K562 (cell line): ENCODE data around the gene RNF214. TPM values are rescaled to one million over a fixed set of nuclear protein-coding genes. Genes with fewer than 3 reads are reported as not detected.

Source experiments
- ATAC-seq: fragments of 200-7000 bp; cut with Tn5 transposase; 3 replicates; pipeline ENCODE4 v1.9.1; 2020; ENCODE audit warnings: moderate library complexity
- BruUV-seq: library from RNA; stranded (reverse); fragments of 400-500 nt; replicated peaks from 2 replicates; lab custom pipeline; 2021; lab: Mats Ljungman, UMichigan
- CTCF ChIA-PET: fragments of 300-600 bp; formaldehyde crosslinking; extraction: SDS; loops from one replicate; lab custom pipeline; 2021; ENCODE audit warnings: low intra/inter-chr PET ratio; lab: Yijun Ruan, JAX
- POLR2A ChIA-PET: fragments of 300-600, 350-650 bp; sonication (Branson Sonifier 250); formaldehyde crosslinking; extraction: SDS; loops from one replicate; lab custom pipeline; 2021; ENCODE audit warnings: antibody characterized with exemption, inconsistent platforms; lab: Yijun Ruan, JAX
- DNase-seq, 4 experiments: peaks; one replicate each; pipeline versions ENCODE4 v3.0.0 to v3.0.0-alpha.2; 2011 to 2018; ENCODE audit warnings: low spot score in 3 of 4, mixed read lengths in 3 of 4; ENCODE audit errors: extremely low read depth in 1 of 4
- FAIRE-seq: peaks from 2 replicates; lab custom pipeline; 2011; peaks lifted over from hg19 to GRCh38; lab: Jason Lieb, UNC
- H2AFZ ChIP-seq: 2 replicates; pipeline ENCODE4 v1.6.0; 2011; ENCODE audit warnings: low read depth, low read length, control low read depth, inconsistent platforms
- H3K27ac ChIP-seq: fragments of 200-600 bp; 3 replicates; pipeline ENCODE4 v1.8.0; 2011; ENCODE audit warnings: low read depth, mild to moderate bottlenecking, control low read depth, inconsistent platforms, low read length, moderate library complexity, mixed read lengths; ENCODE audit errors: extremely low read depth
- H3K27me3 ChIP-seq, 2 experiments: fragments of 300-600 bp in 1 of 2; 2 replicates in 1 of 2; 3 replicates in 1 of 2; pipeline versions ENCODE4 v1.6.0 to v1.8.0; 2011; ENCODE audit warnings: inconsistent platforms in 2 of 2, low read length in 2 of 2, mild to moderate bottlenecking in 1 of 2, mixed read lengths in 1 of 2, moderate library complexity in 1 of 2; ENCODE audit not compliant: control insufficient read depth in 2 of 2, insufficient read depth in 2 of 2
- H3K36me3 ChIP-seq: fragments of 300-600 bp; 3 replicates; pipeline ENCODE4 v1.8.0; 2011; ENCODE audit warnings: mild to moderate bottlenecking, low read length, inconsistent platforms; ENCODE audit not compliant: control insufficient read depth, insufficient read depth
- H3K4me1 ChIP-seq, 2 experiments: fragments of 200-600 bp in 1 of 2; replicated peaks in 1 of 2; 2 replicates in 1 of 2; 3 replicates in 1 of 2; pipeline versions ENCODE4 v1.5.1 to v1.8.0; 2011; ENCODE audit warnings: inconsistent platforms in 2 of 2, low read length in 2 of 2, mild to moderate bottlenecking in 1 of 2, mixed read lengths in 1 of 2, moderate library complexity in 1 of 2; ENCODE audit not compliant: control insufficient read depth in 2 of 2, insufficient read depth in 2 of 2
- H3K4me2 ChIP-seq: 2 replicates; pipeline ENCODE4 v1.6.1; 2011; ENCODE audit warnings: low read length, control low read depth, inconsistent platforms, mixed read lengths; ENCODE audit not compliant: insufficient read depth
- H3K4me3 ChIP-seq: fragments of 200-600 bp; sonication (generic), shearing (Covaris generic); 2 replicates; pipeline ENCODE4 v1.5.1; 2016; ENCODE audit warnings: control low read depth, inconsistent platforms
- H3K79me2 ChIP-seq: fragments of 200-600 bp; 3 replicates; pipeline ENCODE4 v1.8.0; 2011; ENCODE audit warnings: low read length, inconsistent platforms; ENCODE audit not compliant: control insufficient read depth, insufficient read depth
- H3K9ac ChIP-seq, 2 experiments: 2 replicates each; pipeline versions ENCODE4 v1.6.0 to v1.6.1; 2011; ENCODE audit warnings: low read depth in 2 of 2, low read length in 2 of 2, control low read depth in 1 of 2, inconsistent platforms in 1 of 2, mild to moderate bottlenecking in 1 of 2, mixed read lengths in 1 of 2; ENCODE audit not compliant: insufficient read depth in 1 of 2
- H3K9me1 ChIP-seq: one replicate; pipeline ENCODE4 v1.6.0; 2011; ENCODE audit warnings: inconsistent platforms, mild to moderate bottlenecking, low read length, moderate library complexity; ENCODE audit not compliant: control insufficient read depth, insufficient read depth
- H3K9me3 ChIP-seq: replicated peaks from 2 replicates; pipeline ENCODE4 v1.5.1; 2011; ENCODE audit warnings: low read depth, low read length, inconsistent platforms; ENCODE audit not compliant: control insufficient read depth, insufficient read depth
- H4K20me1 ChIP-seq: replicated peaks from 2 replicates; pipeline ENCODE4 v1.6.1; 2011; ENCODE audit warnings: low read length, inconsistent platforms, mixed read lengths; ENCODE audit not compliant: control insufficient read depth, insufficient read depth
- DDX20 ChIP-seq: fragments of 450-650 bp; IDR thresholded peaks from 2 replicates; pipeline ENCODE4 v1.6.1; 2016; ENCODE audit warnings: missing genetic modification characterization, low read depth, mild to moderate bottlenecking, missing compliant biosample characterization, moderate library complexity
- FOXM1 ChIP-seq, 2 experiments: fragments of 450-650 bp in 1 of 2; sonication (generic) in 1 of 2; formaldehyde crosslinking in 1 of 2; IDR thresholded peaks; 2 replicates each; pipeline versions ENCODE4 v1.6.1 to v1.9.0; 2017 to 2022; ENCODE audit warnings: low read depth in 2 of 2, mild to moderate bottlenecking in 2 of 2, missing genetic modification reagents in 1 of 2, moderate library complexity in 1 of 2
- JUN ChIP-seq, 2 experiments: sonication (generic) in 1 of 2; formaldehyde crosslinking in 1 of 2; IDR thresholded peaks; 2 replicates each; pipeline versions ENCODE4 v1.6.1 to v1.8.0; 2012 to 2022; ENCODE audit warnings: borderline replicate concordance in 2 of 2, mild to moderate bottlenecking in 2 of 2, improper control_type of control experiment in 1 of 2, low read depth in 1 of 2, low read length in 1 of 2, missing genetic modification reagents in 1 of 2
- RAD21 ChIP-seq, 2 experiments: fragments of 250-450 bp in 1 of 2; fragments of 450-650 bp in 1 of 2; sonication (Bioruptor Pico) in 1 of 2; formaldehyde crosslinking in 1 of 2; IDR thresholded peaks in 1 of 2; conservative IDR thresholded peaks in 1 of 2; 2 replicates each; pipeline versions ENCODE4 v1.4.0 to v1.8.0; 2020 to 2022; ENCODE audit warnings: mild to moderate bottlenecking in 2 of 2, moderate library complexity in 1 of 2
- SAFB2 ChIP-seq: fragments of 200-400 bp; formaldehyde crosslinking; IDR thresholded peaks from 2 replicates; pipeline ENCODE4 v1.6.1; 2018; ENCODE audit warnings: borderline replicate concordance, low read length, low read depth, moderate library complexity; ENCODE audit not compliant: severe bottlenecking
- SREBF1 ChIP-seq: fragments of 150-350 bp; IDR thresholded peaks from 2 replicates; pipeline ENCODE4 v1.6.1; 2014; ENCODE audit warnings: antibody characterized with exemption, low read depth, low read length, borderline replicate concordance
- ZNF124 ChIP-seq: sonication (generic); formaldehyde crosslinking; IDR thresholded peaks from 2 replicates; pipeline ENCODE4 v1.8.1; 2022; ENCODE audit warnings: missing genetic modification reagents
- ZNF3 ChIP-seq: fragments of 250-450 bp; sonication (Bioruptor Pico); IDR thresholded peaks from 2 replicates; pipeline ENCODE4 v1.5.0; 2021; ENCODE audit warnings: mild to moderate bottlenecking, moderate library complexity
- WGBS: fragments of 100-300 bp; shearing (Covaris generic); methylation state at CpG from one replicate; pipeline ENCODE4 v1.1.6; 2016; ENCODE audit warnings: low coverage, mixed read lengths; ENCODE audit not compliant: insufficient coverage; ENCODE audit errors: missing lambda C conversion rate; 5-methylcytosine and 5-hydroxymethylcytosine counted together
- in situ Hi-C: fragments of 300-500 bp; cut with MboI; formaldehyde crosslinking; loops from 4 replicates; pipeline ENCODE4 v1.15.0; 2018; ENCODE audit warnings: inconsistent platforms, mixed read lengths
- intact Hi-C: fragments of 100-400 bp; cut with micrococcal nuclease; formaldehyde crosslinking; loops from 2 replicates; pipeline ENCODE4 v1.14.2; 2022
- polyA plus RNA-seq, 8 experiments: library from polyadenylated mRNA; depleted of rRNA in 4 of 8; stranded (reverse) in 5 of 8; unstranded in 3 of 8; fragments of >200 nt; fragmentation: Nextera tagmentation in 2 of 8; fragmentation: Illumina TruSeq in 1 of 8; extraction: Ambion mirVana in 2 of 8; extraction: Trizol in 1 of 8; gene quantifications; 2 replicates each; pipeline versions ENCODE4 v1.2.1 to v1.2.3, GENCODE V29; 2011 to 2014; ENCODE audit warnings: inconsistent platforms in 1 of 8, missing spikeins in 1 of 8
- total RNA-seq, 7 experiments: library from RNA; depleted of rRNA in 6 of 7; stranded (reverse); fragments of >200 nt in 6 of 7; fragmentation: Illumina TruSeq in 2 of 7; extraction: Trizol in 2 of 7; gene quantifications; 2 replicates each; pipeline versions ENCODE4 v1.2.1 to v1.2.3, GENCODE V29; 2011 to 2021; ENCODE audit warnings: low replicate concordance in 1 of 7

Gene RNF214
- total and polyA plus RNA-seq, 9 of the 15 experiments (the other 6 are each of a cell fraction or from before 2014, with no cell fraction given): 6.6 to 24.8 (median 11.9) TPM

GRCh38 chr11:117186431-117186761 lies 46.1 kb upstream of the RNF214 start:
- Histone ChIP-seq H3K9ac (no peak overlapping the region), H3K27ac (no peak overlapping the region), H3K9me3 (no peaks in the 10 kb centered on the region), H3K4me1 (peaks cover 0 to 9% of the 10 kb centered on the region in 2 experiments; a peak in 3 of 5 replicates), H3K36me3 (peaks cover 49% of the 10 kb centered on the region), H3K79me2 (no peaks in the 10 kb centered on the region), H3K4me3 (no peak overlapping the region), H3K4me2 (no peak overlapping the region), H3K9me1 (no peaks in the 10 kb centered on the region), H2AFZ (no peak overlapping the region), H3K27me3 (no peaks in the 10 kb centered on the region), H4K20me1 (0 out of 2 replicates have a peak, but pooled peaks cover 3% of the 10 kb centered on the region)
- 87% methylated on average over 4 of the region's 4 CpGs for WGBS
- intact Hi-C loops (no loop called here), in situ Hi-C loops (no loop called here)
- ChIA-PET POLR2A (interaction anchor here (0.7 kb wide), 1 partner anchor 37 kb away, joined by 3 read pairs; no protein-coding TSS in a partner anchor), CTCF (no interaction called here)
- DNase-seq: no peak
- TF ChIP-seq SAFB2 (no peak), ZNF124 (CRISPR knock-in tag) (no peak), JUN (IDR thresholded peaks at IDR 0.05; ENCODE audit: borderline replicate concordance, low read depth, low read length) (no peak), JUN (CRISPR knock-in tag; IDR thresholded peaks at IDR 0.05; ENCODE audit: borderline replicate concordance) (no peak), SREBF1 (no peak), RAD21 (CRISPR knock-in tag; conservative IDR thresholded peaks at IDR 0.05 in 1 of 2, IDR thresholded peaks at IDR 0.05 in 1 of 2) (no peak), DDX20 (no peak), ZNF3 (no peak), FOXM1 (IDR thresholded peaks at IDR 0.05; ENCODE audit: low read depth) (no peak), FOXM1 (CRISPR knock-in tag; IDR thresholded peaks at IDR 0.05; ENCODE audit: low read depth) (no peak)
- no TSS peak for BruUV-seq
- FAIRE-seq: no peak
- ATAC-seq: no peak
